ENCODE measurements around the gene ADAMTS9.

Gene ADAMTS9

DNA sequence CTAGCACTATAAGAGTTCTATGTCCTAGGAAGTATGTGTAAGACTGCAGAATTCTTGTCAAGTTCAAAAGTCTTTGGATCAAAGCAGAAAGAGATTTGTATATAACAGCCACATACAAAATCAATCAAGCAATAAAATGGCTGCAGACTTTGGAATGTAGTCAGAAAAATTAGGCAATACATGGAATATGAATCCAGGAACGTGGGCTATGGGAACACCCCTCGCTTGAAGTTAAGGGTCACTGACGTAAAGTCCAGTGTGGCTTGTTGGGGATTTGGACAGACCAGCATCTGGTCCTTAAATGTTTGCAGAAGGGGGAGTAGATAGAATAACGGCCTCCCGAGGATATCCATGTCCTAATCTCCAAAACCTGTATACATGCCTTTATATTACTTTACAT is 178.6 kb downstream of the ADAMTS9 start:
- Histone ChIP-seq H3K27me3 (ENCODE audit: control insufficient read depth in 5 of 5, insufficient read depth in 4 of 5, low read length in 5 of 5) (no peaks in the 10 kb centered on the region), H3K4me1 (ENCODE audit: control insufficient read depth in 5 of 5, insufficient read depth in 5 of 5, low read length in 5 of 5) (peaks cover 0 to 10% (median 6%) of the 10 kb centered on the region in 5 donors), H3K36me3 (ENCODE audit: control insufficient read depth in 5 of 5, insufficient read depth in 5 of 5, low read length in 5 of 5) (no peaks in the 10 kb centered on the region), H3K9me3 (ENCODE audit: control insufficient read depth in 5 of 5, low read length in 5 of 5) (peaks cover 0 to 6% (median 0%) of the 10 kb centered on the region in 5 donors), H3K27ac (ENCODE audit: low read depth, low read length) (no peak overlapping the region), H3K4me3 (ENCODE audit: low read depth in 1 of 5, low read length in 5 of 5) (no peak overlapping the region), H3K9ac (ENCODE audit: low read length in 5 of 5) (no peak overlapping the region)

DNA sequence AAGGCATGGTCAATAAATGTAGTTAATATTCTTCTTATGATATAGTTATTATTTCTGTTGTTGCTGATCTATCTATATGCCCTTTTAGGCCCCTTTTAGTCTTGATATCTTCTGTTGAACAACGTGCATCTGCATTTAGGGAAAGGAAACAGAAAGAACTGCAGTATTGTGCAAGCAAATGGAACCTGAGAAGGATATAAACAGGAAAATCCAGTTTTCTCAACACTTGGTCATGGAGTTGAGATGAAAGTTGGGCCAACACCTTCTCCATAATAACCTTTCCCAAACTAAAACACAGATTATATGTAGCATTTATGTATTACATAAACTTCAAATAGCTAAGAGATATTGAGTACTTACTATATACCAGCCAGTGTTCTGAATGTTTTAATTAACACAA is 179.7 kb downstream of the ADAMTS9 start:
- H3K27ac ChIP-seq (ENCODE audit: low read depth, low read length): no peak overlapping the region
- no peak overlapping the region for H3K4me3 ChIP-seq (ENCODE audit: low read depth in 1 of 5, low read length in 5 of 5)
- H3K9me3 ChIP-seq (ENCODE audit: control insufficient read depth in 5 of 5, low read length in 5 of 5): peaks cover 0 to 6% (median 0%) of the 10 kb centered on the region in 5 donors

DNA sequence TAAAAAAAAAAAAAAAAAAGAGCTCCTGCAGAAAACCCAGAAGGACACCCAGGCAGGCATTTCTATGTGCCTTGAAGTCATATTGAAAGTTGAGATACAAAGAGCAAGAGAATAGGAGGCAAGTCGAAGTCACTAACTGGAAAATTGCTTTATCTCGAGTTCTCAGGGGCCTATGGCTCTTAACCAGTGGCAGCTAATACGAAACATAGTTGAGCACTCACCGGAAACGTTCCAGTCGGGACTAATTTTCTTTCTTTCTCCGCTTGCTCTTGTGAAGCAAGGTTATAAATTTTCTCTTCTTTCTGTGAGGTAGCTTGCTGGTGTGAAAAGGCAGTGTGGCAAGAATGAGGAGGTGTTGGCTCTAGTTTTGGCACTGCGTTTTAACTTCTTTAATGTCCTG is 181.5 kb downstream of the ADAMTS9 start:
- no peaks in the 10 kb centered on the region for H3K27me3 ChIP-seq (ENCODE audit: control insufficient read depth in 5 of 5, insufficient read depth in 4 of 5, low read length in 5 of 5)
- no peak overlapping the region for H3K27ac ChIP-seq (ENCODE audit: low read depth, low read length)
- H3K4me3 ChIP-seq (ENCODE audit: low read depth in 1 of 5, low read length in 5 of 5): no peak overlapping the region
- no peak overlapping the region for H3K9ac ChIP-seq (ENCODE audit: low read length in 5 of 5)
- peaks cover 0 to 10% (median 6%) of the 10 kb centered on the region in 5 donors for H3K4me1 ChIP-seq (ENCODE audit: control insufficient read depth in 5 of 5, insufficient read depth in 5 of 5, low read length in 5 of 5)
- H3K36me3 ChIP-seq (ENCODE audit: control insufficient read depth in 5 of 5, insufficient read depth in 5 of 5, low read length in 5 of 5): no peaks in the 10 kb centered on the region
- no peaks in the 10 kb centered on the region for H3K9me3 ChIP-seq (ENCODE audit: control insufficient read depth in 5 of 5, low read length in 5 of 5)

More for the DNA sequence above, 179.7 kb downstream of the ADAMTS9 start:
- no peak overlapping the region for H3K9ac ChIP-seq (ENCODE audit: low read length in 5 of 5)
- no peaks in the 10 kb centered on the region for H3K27me3 ChIP-seq (ENCODE audit: control insufficient read depth in 5 of 5, insufficient read depth in 4 of 5, low read length in 5 of 5)
- H3K36me3 ChIP-seq (ENCODE audit: control insufficient read depth in 5 of 5, insufficient read depth in 5 of 5, low read length in 5 of 5): no peaks in the 10 kb centered on the region
- peaks cover 0 to 10% (median 6%) of the 10 kb centered on the region in 5 donors for H3K4me1 ChIP-seq (ENCODE audit: control insufficient read depth in 5 of 5, insufficient read depth in 5 of 5, low read length in 5 of 5)

DNA sequence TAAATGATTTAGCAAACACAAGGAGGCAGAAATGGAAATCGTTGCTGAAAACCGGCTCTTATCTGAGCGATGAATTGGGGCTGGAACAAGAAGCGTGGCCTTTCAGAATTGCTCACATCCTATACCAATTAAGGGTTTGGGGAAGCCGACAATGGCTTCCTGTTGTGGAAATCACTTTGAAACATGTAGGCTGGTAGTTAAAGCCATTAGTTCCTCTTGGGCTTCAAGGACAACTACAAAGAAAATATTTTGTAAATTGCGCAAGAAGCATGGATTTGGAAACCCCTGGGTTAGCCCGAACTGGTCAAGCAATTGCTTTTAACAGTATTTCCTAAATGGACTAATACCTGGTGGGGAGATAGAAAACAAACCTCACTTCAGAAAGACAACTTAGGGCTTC is 182.4 kb downstream of the ADAMTS9 start:
- Histone ChIP-seq H3K4me1 (ENCODE audit: control insufficient read depth in 5 of 5, insufficient read depth in 5 of 5, low read length in 5 of 5) (peaks cover 0 to 10% (median 6%) of the 10 kb centered on the region in 5 donors), H3K9ac (ENCODE audit: low read length in 5 of 5) (no peak overlapping the region), H3K27ac (ENCODE audit: low read depth, low read length) (no peak overlapping the region), H3K36me3 (ENCODE audit: control insufficient read depth in 5 of 5, insufficient read depth in 5 of 5, low read length in 5 of 5) (no peaks in the 10 kb centered on the region), H3K9me3 (ENCODE audit: control insufficient read depth in 5 of 5, low read length in 5 of 5) (no peaks in the 10 kb centered on the region), H3K27me3 (ENCODE audit: control insufficient read depth in 5 of 5, insufficient read depth in 4 of 5, low read length in 5 of 5) (no peaks in the 10 kb centered on the region), H3K4me3 (ENCODE audit: low read depth in 1 of 5, low read length in 5 of 5) (no peak overlapping the region)

DNA sequence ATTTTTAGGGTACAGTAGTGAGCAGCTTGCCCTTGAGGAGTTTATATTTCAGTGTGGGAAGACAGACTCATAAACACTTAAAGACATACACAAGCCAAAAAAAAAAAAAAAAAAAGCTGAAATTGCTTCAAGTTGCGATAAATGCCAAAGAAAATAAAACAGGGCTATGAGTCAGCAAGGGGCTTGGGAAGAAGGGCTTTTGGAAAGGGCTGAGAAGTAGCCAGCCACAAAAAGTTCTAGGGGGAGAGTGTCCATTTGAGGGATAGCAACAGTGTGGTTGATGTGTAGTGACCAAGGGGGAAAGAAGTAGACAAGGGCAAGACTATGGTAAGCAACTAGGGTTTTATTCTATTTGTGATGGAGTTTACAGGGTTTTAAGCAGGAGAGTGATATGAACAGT is 185.5 kb downstream of the ADAMTS9 start:
- no peaks in the 10 kb centered on the region for H3K36me3 ChIP-seq (ENCODE audit: control insufficient read depth in 5 of 5, insufficient read depth in 5 of 5, low read length in 5 of 5)
- peaks cover 0 to 7% (median 4%) of the 10 kb centered on the region in 5 donors for H3K4me1 ChIP-seq (ENCODE audit: control insufficient read depth in 5 of 5, insufficient read depth in 5 of 5, low read length in 5 of 5)
- no peak overlapping the region for H3K9ac ChIP-seq (ENCODE audit: low read length in 5 of 5)
- H3K4me3 ChIP-seq (ENCODE audit: low read depth in 1 of 5, low read length in 5 of 5): no peak overlapping the region
- no peaks in the 10 kb centered on the region for H3K9me3 ChIP-seq (ENCODE audit: control insufficient read depth in 5 of 5, low read length in 5 of 5)
- no peak overlapping the region for H3K27ac ChIP-seq (ENCODE audit: low read depth, low read length)
- no peaks in the 10 kb centered on the region for H3K27me3 ChIP-seq (ENCODE audit: control insufficient read depth in 5 of 5, insufficient read depth in 4 of 5, low read length in 5 of 5)

DNA sequence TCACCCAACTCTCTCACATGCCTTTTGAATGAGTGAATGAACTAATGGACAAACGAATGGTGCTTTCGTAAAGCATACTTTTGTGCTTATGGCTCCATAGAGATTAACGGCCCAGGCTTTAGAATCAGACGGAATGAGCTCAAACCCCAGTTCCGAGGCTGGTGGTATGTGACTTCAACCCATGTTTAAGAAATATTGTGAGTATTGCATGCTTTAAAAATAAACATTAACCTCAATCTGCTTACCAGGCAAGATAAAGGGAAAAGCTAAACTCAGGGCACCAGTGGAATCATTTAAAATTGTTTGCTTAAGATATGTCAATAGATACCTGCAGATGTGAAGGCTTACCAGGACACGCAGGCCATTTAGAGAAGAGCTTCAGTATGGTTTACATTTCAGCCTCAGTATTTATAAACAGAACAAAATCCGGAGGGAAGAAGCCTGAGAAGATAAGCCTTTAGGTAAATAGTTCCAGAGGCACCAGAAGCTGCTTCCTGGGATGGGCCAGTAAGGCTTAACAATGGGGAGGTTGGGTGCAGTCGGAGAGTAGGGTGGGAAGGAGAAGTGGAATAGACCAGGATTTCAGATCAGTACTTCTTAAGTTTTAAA is 186.4 kb downstream of the ADAMTS9 start:
- Histone ChIP-seq H3K27ac (ENCODE audit: low read depth, low read length) (no peak overlapping the region), H3K4me3 (ENCODE audit: low read depth in 1 of 5, low read length in 5 of 5) (no peak overlapping the region), H3K9me3 (ENCODE audit: control insufficient read depth in 5 of 5, low read length in 5 of 5) (no peaks in the 10 kb centered on the region), H3K4me1 (ENCODE audit: control insufficient read depth in 5 of 5, insufficient read depth in 5 of 5, low read length in 5 of 5) (peaks cover 0 to 7% (median 4%) of the 10 kb centered on the region in 5 donors), H3K9ac (ENCODE audit: low read length in 5 of 5) (no peak overlapping the region), H3K27me3 (ENCODE audit: control insufficient read depth in 5 of 5, insufficient read depth in 4 of 5, low read length in 5 of 5) (no peaks in the 10 kb centered on the region), H3K36me3 (ENCODE audit: control insufficient read depth in 5 of 5, insufficient read depth in 5 of 5, low read length in 5 of 5) (no peaks in the 10 kb centered on the region)

DNA sequence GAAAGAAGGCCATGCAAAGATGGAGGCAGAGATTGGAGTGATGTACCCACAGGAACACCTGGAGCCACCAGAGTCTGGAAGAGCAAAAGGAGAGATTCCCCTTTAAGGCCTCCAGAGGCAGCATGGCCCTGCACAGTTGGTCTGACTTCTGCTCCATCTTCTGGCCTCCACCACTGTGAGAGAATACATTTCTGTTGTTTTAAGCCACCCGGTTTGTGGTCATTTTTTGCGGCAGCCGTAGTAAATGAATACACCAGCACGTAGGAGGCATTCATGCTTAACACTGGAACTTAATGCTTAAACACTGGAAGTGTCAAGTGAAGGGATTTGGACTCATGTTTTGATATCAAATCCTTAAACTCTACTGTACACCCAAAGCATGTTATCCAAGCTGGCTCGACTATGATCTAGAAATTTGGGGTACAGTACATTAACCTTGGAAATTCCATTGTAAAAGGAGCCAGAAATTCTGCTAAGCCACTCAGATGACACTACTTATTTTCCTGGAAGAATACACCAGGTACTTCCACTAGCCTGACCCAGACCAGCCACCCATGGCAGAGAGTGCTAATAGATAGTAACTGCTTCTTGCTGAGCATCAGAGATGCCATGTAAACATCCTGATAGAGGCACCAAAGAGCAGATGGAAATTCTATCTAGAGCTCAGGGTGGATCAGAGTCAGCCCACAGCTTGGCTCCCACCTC is 190.9 kb downstream of the ADAMTS9 start:
- Histone ChIP-seq H3K27me3 (ENCODE audit: control insufficient read depth in 5 of 5, insufficient read depth in 4 of 5, low read length in 5 of 5) (peaks cover 0 to 9% (median 2%) of the 10 kb centered on the region in 5 donors), H3K27ac (ENCODE audit: low read depth, low read length) (no peak overlapping the region), H3K9me3 (ENCODE audit: control insufficient read depth in 5 of 5, low read length in 5 of 5) (no peaks in the 10 kb centered on the region), H3K36me3 (ENCODE audit: control insufficient read depth in 5 of 5, insufficient read depth in 5 of 5, low read length in 5 of 5) (no peaks in the 10 kb centered on the region), H3K4me3 (ENCODE audit: low read depth in 1 of 5, low read length in 5 of 5) (no peak overlapping the region), H3K9ac (ENCODE audit: low read length in 5 of 5) (no peak overlapping the region), H3K4me1 (ENCODE audit: control insufficient read depth in 5 of 5, insufficient read depth in 5 of 5, low read length in 5 of 5) (no peaks in the 10 kb centered on the region)

DNA sequence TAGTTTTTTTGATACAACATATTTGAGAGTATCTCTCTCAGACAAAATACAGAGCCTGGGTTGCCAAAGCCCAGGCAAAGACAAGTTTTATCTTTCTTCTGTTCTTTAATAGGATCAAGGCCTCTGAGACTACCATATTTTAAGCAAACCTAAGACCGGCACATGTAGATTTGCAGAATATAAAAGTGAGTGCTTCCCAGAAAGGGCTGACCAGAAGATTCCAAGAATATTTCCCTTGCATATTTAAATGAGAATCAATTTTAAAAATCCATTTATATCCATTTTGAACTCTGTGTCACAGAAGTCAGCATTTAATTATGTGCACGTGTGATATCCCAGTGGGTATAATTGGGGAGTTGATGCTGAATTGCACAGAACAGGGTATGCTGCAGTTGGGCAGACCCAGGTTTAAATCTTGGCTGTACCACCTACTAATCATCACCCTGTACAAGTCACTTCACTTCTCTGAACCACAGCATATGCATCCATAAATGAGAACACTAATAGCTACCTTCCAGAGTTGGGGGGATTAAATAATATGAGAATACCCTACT is 191.9 kb downstream of the ADAMTS9 start:
- Histone ChIP-seq H3K27me3 (ENCODE audit: control insufficient read depth in 5 of 5, insufficient read depth in 4 of 5, low read length in 5 of 5) (peaks cover 0 to 9% (median 2%) of the 10 kb centered on the region in 5 donors), H3K9me3 (ENCODE audit: control insufficient read depth in 5 of 5, low read length in 5 of 5) (no peaks in the 10 kb centered on the region), H3K9ac (ENCODE audit: low read length in 5 of 5) (no peak overlapping the region), H3K36me3 (ENCODE audit: control insufficient read depth in 5 of 5, insufficient read depth in 5 of 5, low read length in 5 of 5) (no peaks in the 10 kb centered on the region), H3K4me3 (ENCODE audit: low read depth in 1 of 5, low read length in 5 of 5) (no peak overlapping the region), H3K27ac (ENCODE audit: low read depth, low read length) (no peak overlapping the region), H3K4me1 (ENCODE audit: control insufficient read depth in 5 of 5, insufficient read depth in 5 of 5, low read length in 5 of 5) (no peaks in the 10 kb centered on the region)

DNA sequence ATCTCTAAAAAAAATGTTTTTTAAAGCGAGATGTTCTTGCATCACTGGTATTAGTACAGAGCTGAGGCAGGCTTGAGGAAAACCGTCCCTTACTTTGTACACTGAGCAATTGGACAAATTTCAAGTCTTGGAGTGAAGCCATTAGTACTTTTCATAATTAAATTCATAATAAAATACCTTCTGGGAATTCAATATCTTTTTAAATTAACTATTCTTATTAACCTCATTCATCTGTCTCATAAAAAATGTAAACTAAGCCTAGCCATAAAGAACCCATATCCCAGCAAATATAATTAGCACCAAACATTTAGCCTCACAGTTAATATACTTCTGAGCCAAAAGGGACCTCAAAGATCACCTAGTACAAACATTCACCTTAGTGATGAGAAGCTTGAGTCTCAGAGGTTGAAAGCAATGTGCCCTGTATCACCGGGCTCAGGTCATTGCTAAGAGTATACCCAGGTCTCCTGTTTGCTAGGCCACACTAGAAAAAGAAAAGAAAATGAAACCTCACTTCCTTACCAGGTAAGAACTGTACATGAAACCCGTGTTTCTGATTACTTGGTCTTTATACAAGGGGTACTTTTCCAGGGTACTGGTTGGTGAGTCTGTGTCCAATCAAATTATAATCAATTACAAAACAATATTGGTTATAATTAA is 192.5 kb downstream of the ADAMTS9 start:
- Histone ChIP-seq H3K9ac (ENCODE audit: low read length in 5 of 5) (no peak overlapping the region), H3K9me3 (ENCODE audit: control insufficient read depth in 5 of 5, low read length in 5 of 5) (no peaks in the 10 kb centered on the region), H3K36me3 (ENCODE audit: control insufficient read depth in 5 of 5, insufficient read depth in 5 of 5, low read length in 5 of 5) (no peaks in the 10 kb centered on the region), H3K27me3 (ENCODE audit: control insufficient read depth in 5 of 5, insufficient read depth in 4 of 5, low read length in 5 of 5) (peaks cover 0 to 10% (median 4%) of the 10 kb centered on the region in 5 donors), H3K27ac (ENCODE audit: low read depth, low read length) (no peak overlapping the region), H3K4me3 (ENCODE audit: low read depth in 1 of 5, low read length in 5 of 5) (no peak overlapping the region), H3K4me1 (ENCODE audit: control insufficient read depth in 5 of 5, insufficient read depth in 5 of 5, low read length in 5 of 5) (no peaks in the 10 kb centered on the region)

DNA sequence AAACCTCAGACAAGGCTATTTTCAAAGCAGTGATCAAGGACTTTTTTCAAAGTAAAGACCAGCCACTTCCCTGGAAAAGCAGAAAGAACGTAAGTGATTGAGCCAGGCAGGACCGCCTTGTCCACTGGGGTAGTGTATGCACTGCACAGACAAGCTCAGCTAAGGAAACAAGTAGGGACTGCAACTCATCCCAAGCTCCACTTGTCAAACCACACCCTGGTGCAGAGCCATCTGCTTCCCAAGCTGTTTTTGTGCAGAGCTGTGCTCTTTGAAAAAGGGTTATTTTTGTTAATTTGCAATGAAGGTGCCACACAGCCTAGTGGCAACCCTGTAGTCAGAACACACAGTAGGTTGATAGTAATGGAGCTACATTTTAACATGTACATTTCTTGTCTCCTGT is 193.3 kb downstream of the ADAMTS9 start:
- Histone ChIP-seq H3K9ac (ENCODE audit: low read length in 5 of 5) (no peak overlapping the region), H3K4me3 (ENCODE audit: low read depth in 1 of 5, low read length in 5 of 5) (no peak overlapping the region), H3K9me3 (ENCODE audit: control insufficient read depth in 5 of 5, low read length in 5 of 5) (no peaks in the 10 kb centered on the region), H3K4me1 (ENCODE audit: control insufficient read depth in 5 of 5, insufficient read depth in 5 of 5, low read length in 5 of 5) (peaks cover 0 to under 1% (median 0%) of the 10 kb centered on the region in 5 donors), H3K27me3 (ENCODE audit: control insufficient read depth in 5 of 5, insufficient read depth in 4 of 5, low read length in 5 of 5) (peaks cover 0 to 18% (median 6%) of the 10 kb centered on the region in 5 donors), H3K36me3 (ENCODE audit: control insufficient read depth in 5 of 5, insufficient read depth in 5 of 5, low read length in 5 of 5) (no peaks in the 10 kb centered on the region), H3K27ac (ENCODE audit: low read depth, low read length) (no peak overlapping the region)
